GM06990 (cell line): ENCODE measurements around the gene RIC1.
"Not testable (repeated sequence)": the region's sequence is repeated elsewhere in the genome, so short reads cannot be mapped to it uniquely, and the experiment has no call there.

Source experiments
- DNase-seq: peaks from one replicate; pipeline ENCODE4 v3.0.0-alpha.2; 2011; ENCODE audit not compliant: insufficient read length; ENCODE audit errors: extremely low read depth
- H3K27me3 ChIP-seq: replicated peaks from 2 replicates; pipeline ENCODE4 v1.6.0; 2011; ENCODE audit warnings: low read length; ENCODE audit not compliant: control insufficient read depth, insufficient read depth
- H3K36me3 ChIP-seq: 2 replicates; pipeline ENCODE4 v1.5.1; 2011; ENCODE audit warnings: low read length; ENCODE audit not compliant: control insufficient read depth, insufficient read depth
- H3K4me3 ChIP-seq: replicated peaks from 2 replicates; pipeline ENCODE4 v1.5.1; 2011; ENCODE audit warnings: low read depth, mild to moderate bottlenecking, control low read depth, low read length
- TF ChIP-seq, protein P1 (sequence below): IDR thresholded peaks from 2 replicates; pipeline ENCODE4 v1.5.1; 2011; ENCODE audit warnings: low read length, control low read depth, mild to moderate bottlenecking, inconsistent platforms; ENCODE audit not compliant: insufficient read depth, poor library complexity, severe bottlenecking

The RIC1 gene

DNA sequence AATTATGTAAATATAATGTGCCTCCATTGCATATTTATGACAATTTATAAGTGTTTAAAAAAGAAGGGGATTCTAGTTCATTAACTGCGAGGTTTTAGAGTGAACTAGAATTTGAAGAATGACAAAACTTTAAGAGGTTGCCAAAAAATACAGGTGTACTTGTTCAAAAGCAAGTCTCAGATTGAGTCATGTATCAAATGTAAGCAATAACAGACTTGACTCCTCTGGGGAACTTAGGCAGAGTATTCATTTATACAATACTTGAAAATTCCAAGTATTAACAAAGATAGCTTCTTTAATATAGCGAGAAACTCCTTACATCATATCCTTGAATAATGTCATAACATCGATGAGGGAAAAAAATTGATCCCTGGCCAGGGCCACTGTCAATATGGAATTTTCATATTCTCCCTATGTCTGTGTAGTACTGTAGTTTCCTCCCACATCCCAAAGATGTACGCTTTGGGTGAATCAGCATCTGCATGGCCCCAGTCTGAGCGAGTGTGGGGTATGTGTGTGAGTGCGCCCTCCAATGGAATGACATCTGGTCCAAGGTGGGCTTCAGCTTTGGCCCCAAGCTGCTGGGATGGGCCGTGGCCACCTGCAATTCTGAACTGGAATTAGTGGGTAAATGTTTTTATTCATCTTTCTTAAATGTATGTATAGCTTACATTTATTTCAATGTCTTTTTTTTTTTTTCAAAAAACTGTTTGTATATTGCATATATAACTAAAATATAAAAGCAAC, 70.1 kb downstream of the RIC1 start:
- H3K27me3 ChIP-seq, result no peaks in the 10 kb centered on the region
- DNase-seq, result no peak
- H3K36me3 ChIP-seq, result peaks cover 3% of the 10 kb centered on the region
- no peak overlapping the region for H3K4me3 ChIP-seq
- TF ChIP-seq, protein P1, sequence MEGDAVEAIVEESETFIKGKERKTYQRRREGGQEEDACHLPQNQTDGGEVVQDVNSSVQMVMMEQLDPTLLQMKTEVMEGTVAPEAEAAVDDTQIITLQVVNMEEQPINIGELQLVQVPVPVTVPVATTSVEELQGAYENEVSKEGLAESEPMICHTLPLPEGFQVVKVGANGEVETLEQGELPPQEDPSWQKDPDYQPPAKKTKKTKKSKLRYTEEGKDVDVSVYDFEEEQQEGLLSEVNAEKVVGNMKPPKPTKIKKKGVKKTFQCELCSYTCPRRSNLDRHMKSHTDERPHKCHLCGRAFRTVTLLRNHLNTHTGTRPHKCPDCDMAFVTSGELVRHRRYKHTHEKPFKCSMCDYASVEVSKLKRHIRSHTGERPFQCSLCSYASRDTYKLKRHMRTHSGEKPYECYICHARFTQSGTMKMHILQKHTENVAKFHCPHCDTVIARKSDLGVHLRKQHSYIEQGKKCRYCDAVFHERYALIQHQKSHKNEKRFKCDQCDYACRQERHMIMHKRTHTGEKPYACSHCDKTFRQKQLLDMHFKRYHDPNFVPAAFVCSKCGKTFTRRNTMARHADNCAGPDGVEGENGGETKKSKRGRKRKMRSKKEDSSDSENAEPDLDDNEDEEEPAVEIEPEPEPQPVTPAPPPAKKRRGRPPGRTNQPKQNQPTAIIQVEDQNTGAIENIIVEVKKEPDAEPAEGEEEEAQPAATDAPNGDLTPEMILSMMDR, result no peak

DNA sequence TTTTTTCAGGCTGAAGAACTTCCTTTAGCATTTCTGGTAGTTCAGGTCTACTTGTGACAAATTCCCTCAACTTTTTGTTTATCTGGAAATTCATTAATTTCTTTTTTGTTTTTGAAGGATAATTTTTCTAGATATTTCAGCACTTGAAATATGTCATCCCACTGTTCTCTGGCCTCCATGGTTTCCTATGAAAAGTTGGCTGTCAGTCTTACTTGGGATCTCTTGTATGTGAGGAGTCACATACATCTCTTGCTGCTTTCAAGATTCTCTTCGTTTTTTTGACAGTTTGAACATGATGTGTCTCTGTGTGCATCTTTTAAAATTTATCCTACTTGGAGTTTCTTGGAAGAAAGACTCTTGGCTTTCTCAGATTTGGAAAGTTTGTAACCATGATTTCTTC, 79.5 kb downstream of the RIC1 start:
- no peaks in the 10 kb centered on the region for H3K27me3 ChIP-seq
- DNase-seq, result no peak
- H3K36me3 ChIP-seq, result peaks cover 2% of the 10 kb centered on the region
- TF ChIP-seq, protein P1, result no peak
- no peak overlapping the region for H3K4me3 ChIP-seq

DNA sequence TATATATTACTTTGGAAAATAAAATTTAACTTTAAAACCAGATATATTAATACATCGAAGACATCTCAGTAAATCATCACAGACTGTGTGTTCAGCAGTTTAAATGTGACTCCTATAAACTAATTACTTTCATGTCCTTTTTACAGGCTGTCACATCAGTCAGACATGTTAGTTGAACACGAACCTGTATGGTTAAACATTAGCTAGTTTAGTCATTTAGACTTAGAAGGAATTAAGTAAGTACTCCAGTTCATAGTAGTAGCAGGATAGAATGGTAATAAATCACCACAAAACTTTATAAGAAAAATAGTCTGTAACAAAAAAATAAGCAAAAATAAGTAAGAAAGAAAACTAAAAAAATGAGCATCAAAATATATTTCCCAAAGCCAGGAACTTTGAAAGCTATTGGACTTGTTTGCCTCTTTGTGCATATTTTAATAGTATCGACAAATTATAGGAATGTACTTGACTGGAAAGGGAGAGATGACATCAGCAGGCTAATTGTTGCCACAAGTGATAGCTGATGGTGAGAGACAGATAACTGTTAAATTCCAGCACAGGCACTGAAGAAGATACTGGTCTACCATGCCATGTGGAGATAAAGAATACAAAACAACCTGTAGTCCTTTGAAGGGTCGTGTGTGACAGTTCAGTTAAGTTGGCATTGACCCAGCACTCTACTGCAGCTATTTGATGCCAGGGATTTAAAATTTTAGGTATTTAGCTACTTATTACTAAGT, 83.9 kb downstream of the RIC1 start:
- TF ChIP-seq, protein P1, result no peak
- Histone ChIP-seq H3K27me3 (no peaks in the 10 kb centered on the region), H3K36me3 (peaks cover 2% of the 10 kb centered on the region), H3K4me3 (no peak overlapping the region)
- no peak for DNase-seq

DNA sequence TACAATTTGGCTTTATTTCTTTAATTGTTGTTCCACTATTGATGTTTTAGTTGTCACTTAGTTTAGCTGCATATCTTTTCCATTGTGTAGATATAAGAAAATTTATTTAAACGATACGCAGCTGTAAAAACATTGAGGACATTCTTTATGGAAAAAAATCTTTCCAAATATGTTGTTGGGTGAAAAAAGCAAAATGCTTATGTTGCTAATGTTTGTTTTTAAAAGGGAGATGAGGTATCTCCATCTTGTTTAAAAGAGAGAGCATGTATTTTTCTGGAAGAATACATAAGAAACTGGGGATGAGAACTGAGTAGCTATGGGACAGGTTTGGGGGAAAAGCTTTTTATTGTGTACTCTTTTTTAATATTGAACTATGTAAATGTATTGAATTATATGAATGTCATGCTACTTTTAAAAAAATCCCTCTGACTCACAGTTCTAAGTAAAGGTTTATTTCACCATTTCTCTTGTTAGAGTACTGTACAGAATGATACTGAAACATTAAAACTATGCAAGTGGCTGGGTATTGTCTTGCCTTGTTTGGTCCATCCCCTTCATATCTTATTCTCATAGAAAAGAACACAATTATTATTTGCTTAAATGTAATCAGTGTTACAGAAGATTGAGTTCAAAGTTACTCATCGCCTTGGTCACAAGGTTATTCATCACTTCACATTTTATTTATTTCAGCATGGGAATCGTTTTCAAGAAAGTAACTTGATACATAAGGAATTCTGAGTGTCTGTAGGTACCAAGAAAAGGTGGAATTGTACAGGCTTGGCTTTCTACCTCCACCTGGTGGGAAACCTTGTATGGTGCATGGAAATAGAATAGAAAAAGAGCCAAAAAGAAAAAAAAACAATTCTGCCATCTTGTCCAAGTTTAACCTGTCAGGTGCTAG, 85.8 kb downstream of the RIC1 start:
- no peak for DNase-seq
- H3K36me3 ChIP-seq, result peaks cover 2% of the 10 kb centered on the region
- no peaks in the 10 kb centered on the region for H3K27me3 ChIP-seq
- TF ChIP-seq, protein P1, result no peak
- H3K4me3 ChIP-seq, result no peak overlapping the region

DNA sequence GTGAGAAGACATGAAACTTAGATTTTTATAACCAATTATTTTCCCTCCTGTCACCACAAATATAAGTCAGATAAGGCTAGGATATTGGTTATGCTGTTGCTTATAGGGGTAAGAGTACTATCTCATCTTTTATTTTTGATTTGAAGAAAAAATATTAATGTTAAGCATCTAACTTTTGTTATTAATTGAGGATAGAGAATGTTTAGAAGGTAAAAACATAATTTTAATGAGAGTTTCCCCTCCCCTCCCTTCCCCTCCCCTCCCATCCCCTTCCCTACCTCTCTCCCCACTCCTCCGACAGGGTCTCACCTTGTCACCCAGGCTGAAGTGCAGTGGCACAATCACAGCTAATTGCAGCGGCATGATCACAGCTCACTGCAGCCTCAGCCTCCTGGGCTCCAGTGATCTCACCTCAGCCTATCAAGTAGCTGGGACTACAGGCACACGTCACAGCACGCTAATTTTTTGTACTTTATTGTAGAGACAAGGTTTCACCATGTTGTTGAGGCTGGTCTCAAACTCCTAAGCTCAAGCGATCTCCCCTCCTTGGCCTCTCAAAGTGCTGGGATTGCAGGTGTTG, 86.7 kb downstream of the RIC1 start:
- no peak for DNase-seq
- TF ChIP-seq, protein P1, result no peak
- H3K4me3 ChIP-seq, result no peak overlapping the region
- H3K36me3 ChIP-seq, result no peaks in the 10 kb centered on the region; the same call in none of the 2 replicates
- no peaks in the 10 kb centered on the region for H3K27me3 ChIP-seq

DNA sequence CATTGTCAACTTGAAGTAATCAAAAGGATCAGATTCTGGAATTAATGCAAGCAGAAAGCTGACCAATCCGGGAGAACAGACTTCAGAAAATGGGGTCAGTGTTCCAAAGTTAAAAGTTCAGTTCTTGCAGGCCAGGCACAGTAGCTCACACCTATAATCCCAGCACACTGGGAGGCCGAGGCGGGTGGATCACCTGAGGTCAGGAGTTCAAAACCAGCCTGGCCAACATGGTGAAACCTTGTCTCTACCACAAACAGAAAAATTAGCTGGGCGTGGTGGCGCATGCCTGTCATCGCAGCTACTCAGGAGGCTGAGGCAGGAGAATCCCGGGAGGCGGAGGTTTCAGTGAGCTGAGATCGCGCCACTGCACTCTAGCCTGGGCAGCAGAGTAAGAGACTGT, 88.5 kb downstream of the RIC1 start:
- H3K27me3 ChIP-seq, H3K4me3 ChIP-seq, H3K36me3 ChIP-seq, DNase-seq: not testable (repeated sequence)
